Measurements from ENCODE around the gene RHEBL1. TPM values are rescaled to one million over a fixed set of nuclear protein-coding genes. Genes with fewer than 3 reads are reported as not detected.
"Not testable (repeated sequence)": the region's sequence is repeated elsewhere in the genome, so short reads cannot be mapped to it uniquely, and the experiment has no call there.

The RHEBL1 gene
- total RNA-seq, 1 donor from 2014 or later = 2.2 TPM

- DNase-seq (ENCODE audit: low read depth, low spot score) = no peak
Measured at GRCh38 chr12:49089821-49090773, 20.3 kb upstream of the RHEBL1 start.

GRCh38 chr12:49088932-49089330 is 19.2 kb upstream of the RHEBL1 start:
- DNase-seq (ENCODE audit: low read depth, low spot score) = no peak

GRCh38 chr12:49088150-49088931 is 18.6 kb upstream of the RHEBL1 start:
- DNase-seq (ENCODE audit: low read depth, low spot score) = peak; percentile 78

- DNase-seq (ENCODE audit: low read depth, low spot score) = no peak
Measured at GRCh38 chr12:49086116-49086515, 16.3 kb upstream of the RHEBL1 start.

- no peak for DNase-seq (ENCODE audit: low read depth, low spot score)
Measured at GRCh38 chr12:49084438-49084837, 14.7 kb upstream of the RHEBL1 start.

GRCh38 chr12:49079793-49080192 is 10.0 kb upstream of the RHEBL1 start:
- DNase-seq (ENCODE audit: low read depth, low spot score) = no peak

- no peak for DNase-seq (ENCODE audit: low read depth, low spot score)
Measured at GRCh38 chr12:49070971-49071370, 1.2 kb upstream of the RHEBL1 start.

GRCh38 chr12:49068879-49069506 is 786 bp downstream of the RHEBL1 start:
- DNase-seq (ENCODE audit: low read depth, low spot score) = no peak

- DNase-seq (ENCODE audit: low read depth, low spot score) = no peak
Measured at GRCh38 chr12:49066120-49066519, 3.7 kb downstream of the RHEBL1 start.

- DNase-seq (ENCODE audit: low read depth, low spot score) = no peak
Measured at GRCh38 chr12:49064767-49065152, 5.0 kb downstream of the RHEBL1 start.

- not testable (repeated sequence) for DNase-seq (ENCODE audit: low read depth, low spot score)
Measured at GRCh38 chr12:49061916-49062315, 7.9 kb downstream of the RHEBL1 start.

GRCh38 chr12:49061157-49061650 is 8.6 kb downstream of the RHEBL1 start:
- DNase-seq (ENCODE audit: low read depth, low spot score) = no peak

GRCh38 chr12:49060237-49061156 is 9.3 kb downstream of the RHEBL1 start, which contains the start of gene KMT2D:
KMT2D (minus strand) TSS chr12:49060794; CDS start chr12:49055324, 5,470 bp downstream.
- DNase-seq (ENCODE audit: low read depth, low spot score) = peak; percentile 88

- no peak for DNase-seq (ENCODE audit: low read depth, low spot score)
Measured at GRCh38 chr12:49059299-49060171, 10.2 kb downstream of the RHEBL1 start.

- no peak for DNase-seq (ENCODE audit: low read depth, low spot score)
Measured at GRCh38 chr12:49059045-49059298, 10.8 kb downstream of the RHEBL1 start.

GRCh38 chr12:49058366-49059044 is 11.3 kb downstream of the RHEBL1 start:
- no peak for DNase-seq (ENCODE audit: low read depth, low spot score)

- no peak for DNase-seq (ENCODE audit: low read depth, low spot score)
Measured at GRCh38 chr12:49057888-49058287, 11.9 kb downstream of the RHEBL1 start.

GRCh38 chr12:49055978-49056754 is 13.6 kb downstream of the RHEBL1 start:
- DNase-seq (ENCODE audit: low read depth, low spot score) = peak; percentile 64

Measured in pulmonary artery endothelial cell (primary cell).